Iris pigment epithelial cell (primary cell): Measurements from ENCODE around the gene GLB1L.
"Not testable (repeated sequence)": the region's sequence is repeated elsewhere in the genome, so short reads cannot be mapped to it uniquely, and the experiment has no call there.

ENCODE experiments used
- DNase-seq: peaks from one replicate; pipeline ENCODE4 v3.0.0-alpha.2; 2011; ENCODE audit warnings: low read depth

GLB1L gene

DNA sequence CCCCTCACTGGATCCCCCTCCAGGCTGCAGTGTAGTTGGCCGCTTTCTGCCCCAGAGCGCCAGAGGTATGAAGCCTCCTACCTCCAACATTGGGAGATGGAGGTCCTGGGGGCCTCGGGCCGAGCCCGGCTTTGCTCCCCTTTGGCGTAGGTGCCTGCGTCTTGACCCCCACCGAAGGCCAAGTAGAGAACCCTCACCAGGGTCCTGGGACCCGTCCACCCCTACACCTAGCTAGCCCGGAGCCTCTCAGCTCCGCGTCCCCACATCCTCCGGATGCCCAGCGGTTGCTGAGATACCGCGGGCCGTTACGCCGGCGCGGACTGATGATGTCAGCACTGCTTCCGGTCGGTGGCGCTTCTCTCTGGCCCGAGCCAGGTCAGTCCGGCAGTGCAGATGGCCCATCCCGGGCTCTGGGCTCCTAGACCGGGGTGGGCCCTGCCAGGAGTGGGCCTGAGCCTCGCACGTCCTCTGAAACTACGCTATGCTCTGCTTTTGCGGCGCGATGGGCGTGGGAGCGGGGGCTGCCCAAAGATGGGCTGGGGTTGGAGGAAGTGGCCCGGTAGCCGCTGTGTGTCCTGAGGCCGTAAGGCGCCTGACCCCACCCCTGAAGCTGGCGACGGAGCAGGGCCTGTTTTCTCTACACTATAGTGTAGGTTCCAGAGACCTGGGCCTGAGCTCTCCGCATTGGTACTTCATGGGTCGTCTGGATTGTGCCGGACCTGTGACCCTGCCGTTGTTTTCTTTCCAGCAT lies at the start of gene GLB1L, which contains the start of gene STK16:
Gene GLB1L, minus strand, starts transcription at position 297 of the 751 bp plus-strand sequence. CDS start 1,871 bp downstream, outside the sequence.
Gene STK16, plus strand, starts transcription at position 332 of the 751 bp plus-strand sequence. CDS start 521 bp downstream, outside the sequence.
- peak; percentile 92 for DNase-seq

DNA sequence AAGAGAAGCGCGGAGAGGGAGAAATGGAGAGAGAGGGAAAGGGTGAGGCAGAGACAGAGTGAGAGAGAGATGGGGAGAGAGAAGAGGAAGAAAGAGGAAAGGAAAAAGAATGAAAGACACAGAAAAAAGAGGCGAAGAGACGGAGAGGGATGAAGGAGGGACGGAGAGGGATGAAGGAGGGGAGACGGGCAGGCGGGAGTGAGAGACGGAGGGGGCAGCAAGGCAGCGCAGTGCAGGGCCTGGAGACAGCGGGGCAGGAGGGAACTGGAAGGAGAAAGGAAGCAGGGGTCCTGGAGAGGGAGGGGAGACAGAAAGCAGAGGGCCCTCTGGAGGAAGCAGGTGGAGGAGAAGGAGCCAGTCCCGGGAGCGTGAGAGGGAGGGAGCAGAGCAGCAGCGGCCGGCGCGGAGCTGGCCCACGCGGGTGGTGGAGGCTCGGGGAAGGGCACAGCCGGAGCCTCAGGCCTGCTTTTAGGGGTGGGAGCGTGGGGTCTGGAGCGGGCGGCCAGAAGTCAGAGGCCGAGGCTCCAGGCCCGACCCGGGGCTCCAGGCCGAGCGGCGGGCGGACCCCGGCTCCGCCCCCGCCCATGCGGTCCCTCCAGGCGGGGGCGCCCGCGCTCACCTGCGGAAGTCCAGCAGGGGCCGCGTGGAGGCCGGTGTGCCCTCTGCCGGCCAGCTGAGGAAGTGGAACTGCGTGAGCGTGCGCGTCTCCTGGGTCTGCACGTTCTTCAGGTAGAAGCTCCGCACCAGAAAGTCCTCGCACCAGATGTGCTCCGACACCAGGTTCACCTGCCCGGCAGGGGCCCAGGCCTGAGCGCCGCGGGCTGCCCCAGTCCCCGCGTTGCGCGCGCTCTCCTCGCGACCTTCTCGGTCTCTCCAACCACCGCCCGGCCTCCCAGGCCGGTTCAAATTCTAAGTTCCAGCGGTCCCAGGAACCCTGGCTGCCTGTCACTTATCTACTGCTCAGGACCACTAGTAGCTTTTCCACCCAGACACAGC lies 49.4 kb upstream of the GLB1L start:
- DNase-seq, result peak; percentile 74

GRCh38 chr2:219293736-219294231 lies 48.5 kb upstream of the GLB1L start:
- no peak for DNase-seq

DNA sequence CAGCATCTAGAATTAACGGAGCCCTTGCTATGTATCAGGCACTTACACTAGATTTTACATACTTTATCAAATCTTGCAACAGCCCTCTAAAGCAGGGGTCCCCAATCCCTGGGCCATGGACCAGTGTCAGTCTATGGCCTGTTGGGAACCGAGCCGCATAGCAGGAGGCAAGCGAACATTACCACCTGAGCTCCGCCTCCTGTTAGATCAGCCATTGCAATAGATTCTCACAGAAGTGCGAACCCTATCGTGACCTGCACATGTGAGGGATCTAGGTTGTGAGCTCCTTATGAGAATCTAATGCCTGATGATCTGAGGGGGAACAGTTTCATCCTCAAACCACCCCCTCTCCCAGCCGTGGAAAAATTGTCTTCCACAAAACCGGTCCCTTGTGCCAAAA lies 47.4 kb upstream of the GLB1L start:
- no peak for DNase-seq

GRCh38 chr2:219291910-219292490 lies 46.8 kb upstream of the GLB1L start:
- no peak for DNase-seq

- no peak for DNase-seq
Measured at GRCh38 chr2:219291394-219291793, 46.1 kb upstream of the GLB1L start.

- no peak for DNase-seq
Measured at GRCh38 chr2:219290381-219291171, 45.3 kb upstream of the GLB1L start.

DNA sequence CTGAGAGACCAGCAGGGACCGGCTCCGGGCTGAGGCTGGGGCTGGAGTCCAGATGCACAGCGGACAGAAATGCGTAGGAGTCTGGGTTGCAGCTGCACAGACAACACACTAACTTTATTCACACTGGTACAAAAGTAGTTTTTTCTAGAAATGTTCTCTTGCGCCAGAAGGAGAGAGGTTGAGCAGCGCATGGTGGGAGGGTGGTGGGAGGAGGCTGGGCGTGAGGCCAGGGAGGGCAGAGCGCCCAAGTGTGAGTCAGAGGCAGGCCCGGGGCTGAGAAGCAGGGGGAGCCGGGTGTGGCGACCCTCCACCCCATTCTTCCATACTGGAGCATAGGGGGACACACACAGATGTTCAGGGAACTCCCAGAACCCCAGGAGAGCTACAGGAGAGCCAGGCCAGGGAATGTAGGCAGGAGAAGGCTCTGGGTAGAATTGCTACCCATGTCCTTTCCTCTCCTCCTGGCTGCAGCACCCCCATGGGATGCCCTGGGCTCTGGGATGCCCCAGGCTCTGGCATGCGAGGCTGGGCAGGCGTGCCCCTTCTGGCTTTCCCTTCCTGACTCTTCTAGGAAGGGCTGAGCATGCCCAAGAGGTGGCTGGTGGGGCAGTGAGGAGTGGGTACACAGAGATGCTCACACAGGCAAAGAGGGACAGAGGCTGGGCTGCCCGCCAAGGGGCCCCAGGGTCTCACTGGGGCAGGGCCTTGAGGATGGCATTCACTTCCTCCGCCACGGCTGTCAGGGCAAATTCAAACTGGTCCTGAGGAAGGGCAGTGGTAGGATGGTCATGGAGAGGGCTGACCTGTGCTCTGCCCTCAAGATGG lies 44.5 kb upstream of the GLB1L start:
- DNase-seq, result peak; percentile 88

DNA sequence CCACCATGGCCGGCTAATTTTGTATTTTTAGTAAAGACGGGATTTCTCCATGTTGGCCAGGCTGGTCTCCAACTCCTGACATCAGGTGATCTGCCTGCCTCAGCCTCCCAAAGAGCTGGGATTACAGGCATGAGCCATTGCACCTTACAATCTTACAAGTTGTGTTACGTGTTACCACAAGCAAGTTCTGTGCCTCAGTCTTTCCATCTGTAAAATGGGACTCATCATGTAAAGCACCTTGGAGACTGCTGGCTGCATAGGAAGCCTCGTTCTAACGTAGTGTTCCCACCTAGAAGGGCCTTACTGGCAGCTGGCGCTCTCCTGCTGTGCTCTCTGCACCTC lies 43.9 kb upstream of the GLB1L start:
- DNase-seq, result no peak

DNA sequence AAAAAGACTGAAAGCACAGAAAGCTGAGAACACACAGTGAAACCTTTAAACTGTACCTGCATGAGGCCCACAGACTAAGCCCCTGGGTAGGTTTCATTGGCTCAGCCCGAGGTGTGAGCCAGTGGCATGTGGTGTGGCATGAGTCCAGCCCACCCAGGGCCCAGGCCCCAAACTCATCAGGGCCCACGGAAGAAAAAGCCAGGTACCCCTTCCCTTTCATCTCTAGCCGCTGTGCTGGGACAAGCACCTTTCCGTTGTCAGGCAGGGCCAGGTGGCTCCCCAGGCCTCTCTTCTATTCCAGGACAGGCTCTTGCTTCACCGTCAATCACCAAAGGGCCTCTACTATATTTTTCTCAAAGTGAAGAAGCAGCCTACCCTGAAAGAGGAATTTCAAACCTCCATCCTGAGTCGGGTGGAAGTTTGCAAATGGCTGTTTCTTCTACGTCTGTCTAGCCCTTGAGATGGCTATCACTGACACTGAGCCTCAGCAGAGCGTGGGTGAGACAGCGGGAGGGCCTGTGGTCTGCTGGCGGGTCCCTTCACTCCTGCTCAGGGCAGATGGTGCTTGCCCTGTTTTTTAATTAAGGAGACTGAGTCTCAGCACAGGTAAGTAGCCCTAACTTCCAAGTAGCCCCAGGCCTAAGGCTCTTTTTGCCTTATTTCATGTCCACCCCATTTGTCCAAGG lies 42.5 kb upstream of the GLB1L start:
- no peak for DNase-seq

DNA sequence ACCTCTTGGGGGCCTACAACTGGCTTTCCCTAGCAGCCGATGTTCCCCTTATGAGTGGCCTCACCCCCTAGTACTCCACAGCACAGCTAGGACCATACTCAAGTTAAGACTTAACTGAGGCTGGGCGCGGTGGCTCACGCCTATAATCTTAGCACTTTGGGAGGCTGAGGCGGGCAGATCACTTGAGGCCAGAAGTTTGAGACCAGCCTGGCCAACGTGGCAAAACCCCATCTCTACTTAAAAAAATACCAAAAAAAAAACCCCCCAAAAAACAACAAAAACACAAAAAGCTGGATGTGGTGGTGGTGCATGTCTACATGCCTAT lies 41.8 kb upstream of the GLB1L start:
- DNase-seq, result not testable (repeated sequence)

GRCh38 chr2:219286436-219287115 lies 41.3 kb upstream of the GLB1L start:
- no peak for DNase-seq

GRCh38 chr2:219285894-219286425 lies 40.7 kb upstream of the GLB1L start:
- DNase-seq, result peak; percentile 58

DNA sequence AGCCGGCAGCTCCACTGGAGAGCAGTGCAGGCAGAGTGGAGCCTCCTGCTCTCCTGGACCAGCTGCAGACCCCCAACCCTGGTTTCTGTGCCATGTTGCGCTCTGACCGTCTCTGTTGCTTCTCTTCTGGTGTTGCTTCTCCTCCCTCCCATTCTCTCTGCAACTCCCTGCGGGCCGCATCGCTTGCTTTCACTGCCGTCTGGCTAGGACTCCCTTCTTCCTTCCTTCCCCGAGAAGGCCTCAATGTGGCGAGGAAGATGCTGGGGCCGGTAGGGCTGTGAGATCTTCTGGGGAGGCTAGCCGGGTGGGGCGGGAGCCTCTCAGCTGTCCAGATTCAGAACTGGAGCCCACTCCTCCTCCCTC lies 40.1 kb upstream of the GLB1L start:
- no peak for DNase-seq

DNA sequence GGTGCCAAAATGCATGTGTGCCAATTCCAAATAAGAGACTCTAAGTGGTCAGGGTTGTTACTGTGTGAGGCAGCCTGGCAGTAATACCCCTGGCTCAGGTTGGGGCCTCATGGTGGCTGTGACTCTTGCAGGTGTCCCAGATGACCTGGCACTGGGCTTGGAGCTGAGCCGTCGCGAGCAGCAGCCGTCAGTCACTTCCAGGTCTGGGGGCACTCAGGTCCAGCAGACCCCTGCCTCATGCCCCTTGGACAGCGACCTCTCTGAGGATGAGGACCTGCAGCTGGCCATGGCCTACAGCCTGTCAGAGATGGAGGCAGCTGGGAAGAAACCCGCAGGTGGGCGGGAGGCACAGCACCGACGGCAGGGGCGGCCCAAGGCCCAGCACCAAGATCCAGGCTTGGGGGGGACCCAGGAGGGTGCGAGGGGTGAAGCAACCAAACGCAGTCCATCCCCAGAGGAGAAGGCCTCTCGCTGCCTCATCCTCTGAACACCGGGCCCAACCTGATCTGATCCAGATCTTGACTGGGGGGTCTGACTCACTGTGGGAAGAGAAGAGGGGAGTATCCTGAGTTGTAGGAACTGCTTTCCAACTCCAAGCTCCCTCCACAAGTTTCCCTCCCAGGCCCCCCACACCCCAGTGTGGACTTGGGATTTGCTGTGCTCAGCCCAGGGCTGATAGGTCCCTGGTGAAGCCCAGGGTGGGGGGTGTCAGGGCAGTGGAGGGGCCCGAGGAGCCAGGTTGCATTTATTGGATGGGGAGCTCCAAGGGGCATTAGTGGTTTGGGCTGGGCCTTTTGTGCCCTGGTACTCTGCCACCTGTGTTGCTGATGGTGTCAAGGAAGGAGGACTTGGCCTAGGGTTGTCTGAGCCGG lies 39.5 kb upstream of the GLB1L start:
- no peak for DNase-seq

GRCh38 chr2:219282943-219283581 lies 37.8 kb upstream of the GLB1L start:
- DNase-seq, result no peak

DNA sequence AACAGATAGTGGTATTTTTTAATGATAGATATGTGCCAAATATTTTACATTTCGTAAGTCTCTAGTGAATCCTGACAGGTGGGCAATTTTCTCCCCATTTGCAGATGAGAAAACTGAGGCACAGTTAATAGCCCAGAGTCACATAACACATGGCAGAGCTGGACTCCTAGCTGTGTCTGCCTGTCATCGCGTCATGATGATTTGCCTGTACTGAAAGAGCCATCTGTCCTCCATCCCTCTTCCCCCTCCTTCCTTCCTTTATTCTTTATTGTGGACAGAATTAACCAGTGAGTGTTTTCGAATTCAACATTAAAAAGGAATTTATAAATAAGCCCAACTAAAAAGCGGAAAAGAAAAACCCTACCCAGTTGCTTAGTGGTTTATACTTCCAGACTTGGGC lies 37.1 kb upstream of the GLB1L start:
- DNase-seq, result no peak

GRCh38 chr2:219281588-219281987 lies 36.3 kb upstream of the GLB1L start:
- DNase-seq, result no peak
